ENCODE data around the gene RAB36.

DNA sequence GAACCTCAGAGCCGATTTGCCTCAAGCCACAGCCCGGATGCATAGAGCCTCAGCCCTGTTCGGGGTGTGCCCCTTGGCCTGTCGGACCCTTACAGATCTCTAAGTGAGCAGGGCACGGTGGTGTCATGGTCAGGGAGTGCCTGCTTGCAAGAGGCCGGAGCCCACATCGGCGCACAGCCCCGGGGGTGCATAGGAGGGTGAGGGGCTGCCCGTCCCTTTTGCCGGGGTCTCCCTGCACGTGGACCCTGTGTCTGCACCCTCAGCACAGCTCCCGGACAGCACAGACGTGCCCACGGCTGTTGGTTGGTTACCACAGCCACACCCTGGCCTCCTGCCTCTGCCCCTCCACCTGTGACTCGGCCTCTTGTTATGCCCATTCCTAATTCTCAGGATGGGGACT lies 6.5 kb downstream of the RAB36 start:
- TF ChIP-seq EZH2 (IDR thresholded peaks at IDR 0.05; ENCODE audit: low read length, unreplicated experiment) (no peak), EZH2phosphoT487 (IDR thresholded peaks at IDR 0.05; ENCODE audit: borderline replicate concordance, low read length) (no peak), CTCF (conservative IDR thresholded peaks at IDR 0.05; ENCODE audit: low read depth, low read length) (no peak)

All from PC-3 (cell line).